Calu3 (cell line): ENCODE measurements around the gene PSMG4. TPM values are rescaled to one million over a fixed set of nuclear protein-coding genes. Genes with fewer than 3 reads are reported as not detected.

Source experiments
- BruUV-seq: library from RNA; stranded (reverse); fragments of 400-500 nt; replicated peaks from 2 replicates; lab custom pipeline; 2021; lab: Mats Ljungman, UMichigan
- CTCF ChIA-PET: fragments of 300-600 bp; sonication (Branson Sonifier 250); formaldehyde crosslinking; loops from one replicate; lab custom pipeline; 2022; ENCODE audit warnings: antibody characterized with exemption; lab: Charles Lee
- DNase-seq: peaks from one replicate; pipeline ENCODE4 v3.0.0; 2022
- H3K27ac Mint-ChIP-seq: one replicate; pipeline ENCODE4 v1.8.0; 2022; ENCODE audit warnings: mixed read lengths; ENCODE audit not compliant: unreplicated experiment
- H3K27me3 Mint-ChIP-seq: one replicate; pipeline ENCODE4 v1.8.0; 2022; ENCODE audit warnings: mixed read lengths; ENCODE audit not compliant: unreplicated experiment
- H3K36me3 Mint-ChIP-seq: one replicate; pipeline ENCODE4 v1.8.0; 2022; ENCODE audit warnings: mild to moderate bottlenecking, moderate library complexity, mixed read lengths; ENCODE audit not compliant: insufficient read depth, unreplicated experiment
- H3K4me1 Mint-ChIP-seq: one replicate; pipeline ENCODE4 v1.8.0; 2022; ENCODE audit warnings: mild to moderate bottlenecking, low read depth, mixed read lengths; ENCODE audit not compliant: unreplicated experiment
- H3K4me3 Mint-ChIP-seq: one replicate; pipeline ENCODE4 v1.8.0; 2022; ENCODE audit warnings: mild to moderate bottlenecking, low read depth, moderate library complexity, mixed read lengths; ENCODE audit not compliant: unreplicated experiment
- H3K9me3 Mint-ChIP-seq: one replicate; pipeline ENCODE4 v1.8.0; 2022; ENCODE audit warnings: low read depth, mixed read lengths; ENCODE audit not compliant: unreplicated experiment
- intact Hi-C: fragments of 100-400 bp; cut with micrococcal nuclease; formaldehyde crosslinking; loops from one replicate; pipeline ENCODE4 v1.10.0; 2022; ENCODE audit not compliant: unreplicated experiment
- total RNA-seq: library from RNA; stranded (reverse); gene quantifications from 2 replicates; pipeline ENCODE4 v1.2.3, GENCODE V29; 2022
- TF ChIP-seq, protein P1 (sequence below): fragments of 200-600 bp; IDR thresholded peaks from one replicate; pipeline ENCODE4 v1.8.0; 2022; ENCODE audit warnings: antibody characterized with exemption; ENCODE audit not compliant: unreplicated experiment

PSMG4 gene
- total RNA-seq, 1 experiment from 2014 or later: 17.6 TPM

DNA sequence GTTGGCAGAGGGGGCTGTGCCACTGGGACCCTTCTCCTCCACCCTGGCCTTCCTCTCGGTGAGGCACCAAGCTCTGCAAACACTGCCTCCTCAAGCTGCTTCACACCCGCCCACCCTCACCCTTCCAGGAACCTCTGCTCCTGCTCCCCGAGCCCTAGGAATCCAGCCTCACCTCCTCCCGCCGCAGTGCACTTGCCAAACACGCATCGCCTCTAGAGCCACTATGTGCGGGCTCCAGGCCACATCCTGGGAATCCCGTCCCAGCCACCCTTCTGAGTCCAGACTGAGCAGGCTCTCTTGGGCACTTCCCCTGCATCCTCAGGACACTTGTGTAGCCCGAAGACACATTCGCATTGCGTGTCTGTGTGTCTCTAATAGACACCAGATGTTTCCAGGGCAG is 18.5 kb downstream of the PSMG4 start:
- BruUV-seq: no TSS peak
- TF ChIP-seq, protein P1, sequence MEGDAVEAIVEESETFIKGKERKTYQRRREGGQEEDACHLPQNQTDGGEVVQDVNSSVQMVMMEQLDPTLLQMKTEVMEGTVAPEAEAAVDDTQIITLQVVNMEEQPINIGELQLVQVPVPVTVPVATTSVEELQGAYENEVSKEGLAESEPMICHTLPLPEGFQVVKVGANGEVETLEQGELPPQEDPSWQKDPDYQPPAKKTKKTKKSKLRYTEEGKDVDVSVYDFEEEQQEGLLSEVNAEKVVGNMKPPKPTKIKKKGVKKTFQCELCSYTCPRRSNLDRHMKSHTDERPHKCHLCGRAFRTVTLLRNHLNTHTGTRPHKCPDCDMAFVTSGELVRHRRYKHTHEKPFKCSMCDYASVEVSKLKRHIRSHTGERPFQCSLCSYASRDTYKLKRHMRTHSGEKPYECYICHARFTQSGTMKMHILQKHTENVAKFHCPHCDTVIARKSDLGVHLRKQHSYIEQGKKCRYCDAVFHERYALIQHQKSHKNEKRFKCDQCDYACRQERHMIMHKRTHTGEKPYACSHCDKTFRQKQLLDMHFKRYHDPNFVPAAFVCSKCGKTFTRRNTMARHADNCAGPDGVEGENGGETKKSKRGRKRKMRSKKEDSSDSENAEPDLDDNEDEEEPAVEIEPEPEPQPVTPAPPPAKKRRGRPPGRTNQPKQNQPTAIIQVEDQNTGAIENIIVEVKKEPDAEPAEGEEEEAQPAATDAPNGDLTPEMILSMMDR: no peak
- Mint-ChIP-seq H3K9me3 (no peaks in the 10 kb centered on the region), H3K27me3 (no peaks in the 10 kb centered on the region), H3K27ac (no peak overlapping the region), H3K4me3 (no peak overlapping the region), H3K4me1 (no peaks in the 10 kb centered on the region), H3K36me3 (no peaks in the 10 kb centered on the region)
- intact Hi-C loops: loop anchor here (10.0 kb wide), 1 partner anchor 138 kb away; no protein-coding TSS in a partner anchor
- CTCF ChIA-PET: no interaction called here
- DNase-seq: no peak

DNA sequence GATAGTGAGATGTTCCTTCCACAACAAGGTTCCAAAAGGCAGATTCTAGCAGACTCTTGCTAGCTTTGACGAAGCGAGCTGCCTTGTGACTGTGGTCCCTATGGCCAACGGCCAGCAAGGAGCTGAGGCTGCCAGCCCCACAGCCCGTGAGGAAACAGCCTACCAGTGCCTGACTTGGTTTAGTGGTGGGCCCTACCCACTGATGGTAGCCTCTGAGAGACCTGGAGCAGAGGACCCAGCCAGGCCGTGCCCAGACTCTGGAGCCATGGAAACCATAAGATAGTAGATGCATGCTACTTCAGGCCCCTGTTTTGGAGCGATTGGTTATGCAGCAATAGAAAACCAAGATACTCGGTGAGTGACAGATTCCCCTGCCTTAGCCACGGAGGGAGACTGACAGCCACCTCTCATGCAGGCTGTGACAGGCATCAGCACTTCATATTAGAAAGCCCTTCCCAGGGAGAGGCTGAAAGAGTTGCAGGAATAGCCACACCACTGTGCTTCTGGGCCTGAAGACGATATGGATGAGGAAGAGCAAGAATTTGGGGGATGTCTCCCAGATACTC is 19.2 kb downstream of the PSMG4 start:
- DNase-seq: no peak
- H3K27me3 Mint-ChIP-seq: no peaks in the 10 kb centered on the region
- CTCF ChIA-PET: no interaction called here
- no peaks in the 10 kb centered on the region for H3K4me1 Mint-ChIP-seq
- no peak overlapping the region for H3K4me3 Mint-ChIP-seq
- TF ChIP-seq, protein P1: no peak
- H3K9me3 Mint-ChIP-seq: no peaks in the 10 kb centered on the region
- intact Hi-C loops: loop anchor here (10.0 kb wide), 1 partner anchor 137 kb away; no protein-coding TSS in a partner anchor
- no TSS peak for BruUV-seq
- no peak overlapping the region for H3K27ac Mint-ChIP-seq
- no peaks in the 10 kb centered on the region for H3K36me3 Mint-ChIP-seq

DNA sequence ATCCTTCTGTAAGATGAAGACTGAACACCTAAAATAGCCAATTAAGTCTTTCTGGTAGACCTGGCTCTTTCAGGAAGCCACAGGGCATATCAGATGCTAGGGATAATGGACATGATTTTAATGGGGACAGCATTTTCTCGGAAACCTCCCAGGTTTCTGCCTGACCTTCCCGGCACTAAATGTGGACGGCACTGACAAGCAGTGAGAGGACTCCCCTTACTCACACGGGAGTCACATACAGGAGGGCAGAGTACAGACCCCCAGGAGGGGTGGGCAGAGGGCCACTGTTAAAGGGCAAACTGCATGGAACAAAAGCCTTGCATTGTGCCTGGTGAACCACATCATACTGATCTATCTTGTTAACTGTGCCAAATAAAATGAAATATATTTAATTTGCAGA is 19.9 kb downstream of the PSMG4 start:
- DNase-seq: no peak
- TF ChIP-seq, protein P1: no peak
- intact Hi-C loops: loop anchor here (1.0 to 10.0 kb wide), 2 partner anchors 136 to 454 kb away; no protein-coding TSS in a partner anchor
- CTCF ChIA-PET: no interaction called here
- Mint-ChIP-seq H3K36me3 (no peaks in the 10 kb centered on the region), H3K27me3 (no peaks in the 10 kb centered on the region), H3K9me3 (no peaks in the 10 kb centered on the region), H3K4me1 (no peaks in the 10 kb centered on the region), H3K27ac (no peak overlapping the region), H3K4me3 (no peak overlapping the region)
- BruUV-seq: no TSS peak

DNA sequence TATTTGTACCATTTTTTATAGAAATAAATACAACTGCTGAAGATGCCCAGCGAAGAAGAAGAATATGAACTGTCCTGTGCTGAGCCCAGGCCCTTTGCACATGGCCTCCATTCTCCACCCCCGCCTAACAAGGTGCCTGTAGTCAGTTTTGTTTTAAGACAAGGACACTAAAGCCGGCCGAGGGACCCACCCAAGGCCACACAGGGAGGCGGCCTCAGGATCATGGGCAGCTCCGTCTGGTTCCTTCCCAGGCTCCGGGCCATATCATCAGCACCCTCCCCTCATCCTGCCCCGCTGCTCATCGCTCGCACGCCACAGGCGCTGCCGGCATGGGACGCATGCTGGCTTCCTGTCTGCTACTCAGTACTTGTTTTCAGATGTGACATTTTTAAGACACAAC is 21.3 kb downstream of the PSMG4 start:
- no TSS peak for BruUV-seq
- no peak for DNase-seq
- Mint-ChIP-seq H3K27me3 (no peaks in the 10 kb centered on the region), H3K36me3 (no peaks in the 10 kb centered on the region), H3K4me1 (no peaks in the 10 kb centered on the region), H3K9me3 (no peaks in the 10 kb centered on the region), H3K27ac (no peak overlapping the region), H3K4me3 (no peak overlapping the region)
- TF ChIP-seq, protein P1: no peak
- intact Hi-C loops: no loop called here
- CTCF ChIA-PET: interaction anchor here (0.6 to 1.5 kb wide), 2 partner anchors 177 to 453 kb away, joined by 4 to 9 read pairs; partner anchors contain the start of gene SLC22A23
